ENCODE results near the gene NR4A1. TPM values are rescaled to one million over a fixed set of nuclear protein-coding genes. Genes with fewer than 3 reads are reported as not detected.

NR4A1 gene
- total RNA-seq, 3 donors from 2014 or later (not counting 1 experiment from before 2014, with no cell fraction given) = 72.5 to 177 (median 96.7) TPM

GRCh38 chr12:52004042-52004648, 47.1 kb upstream of the NR4A1 start:
- H3K9me3 Mint-ChIP-seq = no peaks in the 10 kb centered on the region
- H3K4me1 ChIP-seq (ENCODE audit: control insufficient read depth, insufficient read depth, low read length) = peaks cover 31% of the 10 kb centered on the region
- H3K4me3 Mint-ChIP-seq = no peak overlapping the region
- 71% methylated on average over 5 of the region's 5 CpGs for WGBS (ENCODE audit: insufficient coverage)
- no peaks in the 10 kb centered on the region for H3K36me3 ChIP-seq (ENCODE audit: control insufficient read depth, insufficient read depth, low read length)
- intact Hi-C loops (cut with micrococcal nuclease) = no loop called here
- H3K27ac ChIP-seq (ENCODE audit: low read length) = no peak overlapping the region
- no peak for TF ChIP-seq CTCF (IDR thresholded peaks at IDR 0.05)
- peak in 1 of 2 donors; percentile 49 for DNase-seq
- no peak overlapping the region for H3K4me3 ChIP-seq (ENCODE audit: low read length)
- peaks cover 27 to 34% of the 10 kb centered on the region in 2 donors for H3K4me1 Mint-ChIP-seq
- H3K36me3 Mint-ChIP-seq = no peaks in the 10 kb centered on the region
- peaks cover 4% of the 10 kb centered on the region for H3K27me3 ChIP-seq (ENCODE audit: control insufficient read depth, insufficient read depth, low read length)
- H3K9me3 ChIP-seq (ENCODE audit: control insufficient read depth, insufficient read depth, low read length) = no peaks in the 10 kb centered on the region
- no peak overlapping the region for H3K27ac Mint-ChIP-seq
- no peaks in the 10 kb centered on the region for H3K27me3 Mint-ChIP-seq (ENCODE audit: low read depth in 2 of 2)
- no peak for ATAC-seq

- no peaks in the 10 kb centered on the region for H3K27me3 Mint-ChIP-seq (ENCODE audit: low read depth in 2 of 2)
- Histone ChIP-seq H3K27me3 (ENCODE audit: control insufficient read depth, insufficient read depth, low read length) (peaks cover 4% of the 10 kb centered on the region), H3K4me1 (ENCODE audit: control insufficient read depth, insufficient read depth, low read length) (peaks cover 31% of the 10 kb centered on the region), H3K36me3 (ENCODE audit: control insufficient read depth, insufficient read depth, low read length) (no peaks in the 10 kb centered on the region), H3K4me3 (ENCODE audit: low read length) (no peak overlapping the region), H3K27ac (ENCODE audit: low read length) (no peak overlapping the region), H3K9me3 (ENCODE audit: control insufficient read depth, insufficient read depth, low read length) (no peaks in the 10 kb centered on the region)
- ATAC-seq = no peak
- H3K4me3 Mint-ChIP-seq = peak overlapping the region; percentile 86
- TF ChIP-seq CTCF (IDR thresholded peaks at IDR 0.05) = no peak
- no peak for DNase-seq
- H3K4me1 Mint-ChIP-seq = peaks cover 27 to 34% of the 10 kb centered on the region in 2 donors
- H3K27ac Mint-ChIP-seq = peak overlapping the region; percentile 90 to 94
- WGBS (ENCODE audit: insufficient coverage) = 66% methylated on average over 9 of the region's 10 CpGs
- no peaks in the 10 kb centered on the region for H3K9me3 Mint-ChIP-seq
- intact Hi-C loops (cut with micrococcal nuclease) = no loop called here
- no peaks in the 10 kb centered on the region for H3K36me3 Mint-ChIP-seq
Observed at GRCh38 chr12:52005218-52005902, 45.9 kb upstream of the NR4A1 start.

GRCh38 chr12:52005903-52006703, 45.1 kb upstream of the NR4A1 start:
- Histone ChIP-seq H3K4me3 (ENCODE audit: low read length) (peak overlapping the region; percentile 34), H3K4me1 (ENCODE audit: control insufficient read depth, insufficient read depth, low read length) (peaks cover 31% of the 10 kb centered on the region), H3K36me3 (ENCODE audit: control insufficient read depth, insufficient read depth, low read length) (no peaks in the 10 kb centered on the region), H3K27ac (ENCODE audit: low read length) (peak overlapping the region; percentile 61), H3K27me3 (ENCODE audit: control insufficient read depth, insufficient read depth, low read length) (peaks cover 4% of the 10 kb centered on the region), H3K9me3 (ENCODE audit: control insufficient read depth, insufficient read depth, low read length) (no peaks in the 10 kb centered on the region)
- intact Hi-C loops (cut with micrococcal nuclease) = loop anchor here (1.0 kb wide), 2 partner anchors 17 to 44 kb away; no protein-coding TSS in a partner anchor
- ATAC-seq = peak; percentile 58 to 78 (median 70)
- peak overlapping the region; percentile 86 for H3K4me3 Mint-ChIP-seq
- no peaks in the 10 kb centered on the region for H3K27me3 Mint-ChIP-seq (ENCODE audit: low read depth in 2 of 2)
- DNase-seq = peak; percentile 62 to 68
- H3K36me3 Mint-ChIP-seq = no peaks in the 10 kb centered on the region
- WGBS (ENCODE audit: insufficient coverage) = 16% methylated on average over 28 of the region's 28 CpGs
- TF ChIP-seq CTCF (IDR thresholded peaks at IDR 0.05) = no peak
- no peaks in the 10 kb centered on the region for H3K9me3 Mint-ChIP-seq
- peaks cover 27 to 34% of the 10 kb centered on the region in 2 donors for H3K4me1 Mint-ChIP-seq
- H3K27ac Mint-ChIP-seq = peak overlapping the region; percentile 90 to 94

Measured in natural killer cell (primary cell).